ENCODE results near the gene CCT2. TPM values are rescaled to one million over a fixed set of nuclear protein-coding genes. Genes with fewer than 3 reads are reported as not detected.

CCT2 gene
- total and polyA plus RNA-seq, 2 of the 8 experiments (the other 6 are each of a cell fraction or from before 2014, with no cell fraction given) = 244 to 419 TPM

- no peaks in the 10 kb centered on the region for H3K4me1 ChIP-seq (replicated peaks in 1 of 4; ENCODE audit: control insufficient read depth in 3 of 4, insufficient read depth in 4 of 4, low read length in 3 of 4)
- H3K23ac ChIP-seq (ENCODE audit: insufficient read length) = no peak overlapping the region
- no peak overlapping the region for H2BK5ac ChIP-seq (ENCODE audit: low read depth, low read length)
- no peak overlapping the region for H3K27ac ChIP-seq (ENCODE audit: low read depth, low read length)
- H3K14ac ChIP-seq (ENCODE audit: insufficient read length) = no peak overlapping the region
- H3K56ac ChIP-seq (replicated peaks; ENCODE audit: insufficient read length, low read depth, low read length) = no peak overlapping the region
- POLR2A ChIA-PET (ENCODE audit: partially characterized antibody) = interaction anchor here (1.6 to 1.8 kb wide), 2 partner anchors 18 to 21 kb away, joined by 3 to 5 read pairs; no protein-coding TSS in a partner anchor
- H3K79me2 ChIP-seq (ENCODE audit: control insufficient read depth in 1 of 2, insufficient read depth in 2 of 2, low read length in 2 of 2) = peaks cover 4 to 18% of the 10 kb centered on the region in 2 experiments; a peak in 3 of 4 replicates
- H3K4me2 ChIP-seq (ENCODE audit: insufficient read depth in 1 of 2, low read depth in 2 of 2, low read length in 2 of 2) = no peak overlapping the region
- H3K27me3 ChIP-seq (replicated peaks in 1 of 4; ENCODE audit: control insufficient read depth in 3 of 4, extremely low read depth in 1 of 4, insufficient read depth in 3 of 4, low read length in 3 of 4) = no peaks in the 10 kb centered on the region
- no peaks in the 10 kb centered on the region for H3K9me3 ChIP-seq (ENCODE audit: insufficient read depth in 2 of 2, low read depth in 1 of 2, low read length in 1 of 2)
- no peak overlapping the region for H2AK5ac ChIP-seq (ENCODE audit: low read depth, low read length)
- no peak overlapping the region for H2BK15ac ChIP-seq (ENCODE audit: low read length)
- H4K8ac ChIP-seq (ENCODE audit: extremely low read depth, insufficient read depth, low read length) = no peak overlapping the region
- CTCF ChIA-PET (ENCODE audit: partially characterized antibody) = interaction anchor here (0.9 to 8.6 kb wide), 7 partner anchors 11 to 347 kb away, joined by 3 to 69 read pairs (median 4); no protein-coding TSS in a partner anchor
- H3K9ac ChIP-seq (replicated peaks in 1 of 4; ENCODE audit: extremely low read depth in 1 of 4, low read depth in 3 of 4, low read length in 3 of 4) = no peak overlapping the region
- no peak for FAIRE-seq
- H2BK120ac ChIP-seq (replicated peaks; ENCODE audit: low read depth, low read length) = no peak overlapping the region
- no peak overlapping the region for H2AFZ ChIP-seq (ENCODE audit: low read length)
- H2BK12ac ChIP-seq (ENCODE audit: low read depth, low read length) = no peak overlapping the region
- H4K5ac ChIP-seq (ENCODE audit: insufficient read length, low read depth, low read length) = no peak overlapping the region
- H2BK20ac ChIP-seq (ENCODE audit: low read length) = no peak overlapping the region
- DNase-seq (ENCODE audit: low read depth in 1 of 2, low spot score in 2 of 2) = peak in 1 of 2 experiments; percentile 10
- no peak overlapping the region for H4K91ac ChIP-seq (replicated peaks; ENCODE audit: insufficient read length, low read length)
- peaks cover 11 to 21% (median 15%) of the 10 kb centered on the region in 4 experiments for H3K36me3 ChIP-seq (ENCODE audit: control insufficient read depth in 2 of 4, insufficient read depth in 4 of 4, low read length in 3 of 4)
- H3K4ac ChIP-seq (replicated peaks; ENCODE audit: insufficient read length, low read depth, low read length) = no peak overlapping the region
- H3K23me2 ChIP-seq (ENCODE audit: low read depth, low read length) = no peaks in the 10 kb centered on the region
- no peaks in the 10 kb centered on the region for H3K79me1 ChIP-seq (ENCODE audit: low read depth, low read length)
- no peak overlapping the region for H3K18ac ChIP-seq (ENCODE audit: extremely low read depth, low read length)
- no peak overlapping the region for H3K4me3 ChIP-seq (ENCODE audit: extremely low read depth in 1 of 4, insufficient read depth in 2 of 4, low read depth in 3 of 4, low read length in 4 of 4)
- TF ChIP-seq RAD21 (IDR thresholded peaks at IDR 0.05 in 1 of 2, conservative IDR thresholded peaks at IDR 0.05 in 1 of 2; ENCODE audit: low read depth in 2 of 2, low read length in 2 of 2) = peak; percentile 47 to 67
- no peak for TF ChIP-seq EGR1 (IDR thresholded peaks at IDR 0.05; ENCODE audit: borderline replicate concordance, low read depth, low read length)
- TF ChIP-seq CBX8 (IDR thresholded peaks at IDR 0.05; ENCODE audit: borderline replicate concordance, low read depth, low read length) = no peak
- 0 out of 2 replicates have a peak, but pooled peaks have one; percentile 8 for TF ChIP-seq TEAD4 (IDR thresholded peaks at IDR 0.05; ENCODE audit: low read depth, low read length)
- TF ChIP-seq YY1 (IDR thresholded peaks at IDR 0.05; ENCODE audit: low read depth, low read length) = 0 out of 2 replicates have a peak, but pooled peaks have one; percentile 26
- TF ChIP-seq CTCF (IDR thresholded peaks at IDR 0.05; ENCODE audit: control extremely low read depth in 1 of 3, insufficient read depth in 1 of 3, low read depth in 1 of 3, low read length in 3 of 3) = peak; percentile 47 to 61 (median 58)
- TF ChIP-seq ZNF274 (IDR thresholded peaks at IDR 0.05; ENCODE audit: borderline replicate concordance, extremely low read depth, low read length) = no peak
- peaks cover 5 to 6% of the 10 kb centered on the region in 2 experiments for H4K20me1 ChIP-seq (replicated peaks in 1 of 2; ENCODE audit: control insufficient read depth in 1 of 2, insufficient read depth in 2 of 2, low read length in 2 of 2)
Measured at GRCh38 chr12:69583203-69583602, 2.1 kb upstream of the CCT2 start.
